NCI-H1436 (cell line): ENCODE measurements around the gene ZNF296.

ENCODE experiments used
- DNase-seq: peaks from one replicate; lab custom pipeline; 2025; lab: John Stamatoyannopoulos, UW

ZNF296 gene

GRCh38 chr19:45023048-45023447 is 53.2 kb downstream of the ZNF296 start:
- DNase-seq, result no peak

- no peak for DNase-seq
These were observed 54.3 kb downstream of the ZNF296 start for GRCh38 chr19:45021971-45022370.
